Measurements from ENCODE around the gene PTPN1. TPM values are rescaled to one million over a fixed set of nuclear protein-coding genes. Genes with fewer than 3 reads are reported as not detected.

Gene PTPN1
- total and polyA plus RNA-seq, 2 of the 13 experiments (the other 11 are each of a cell fraction or from before 2014, with no cell fraction given): 17.7 to 37.2 TPM

GRCh38 chr20:50508171-50508755 lies 1.9 kb upstream of the PTPN1 start (continued):
- peak; percentile 22; the same call in 1 of the 2 replicates for TF ChIP-seq ZNF281 (CRISPR knock-in tag; IDR thresholded peaks at IDR 0.05; ENCODE audit: borderline replicate concordance)
- TF ChIP-seq KDM2A (CRISPR knock-in tag; IDR thresholded peaks at IDR 0.05; ENCODE audit: borderline replicate concordance, low read depth): no peak
- TF ChIP-seq SMYD3 (CRISPR knock-in tag; IDR thresholded peaks at IDR 0.05): no peak
- TF ChIP-seq NFE2 (CRISPR knock-in tag; IDR thresholded peaks at IDR 0.05): no peak
- 0 out of 2 replicates have a peak, but pooled peaks have one; percentile 15 for TF ChIP-seq HNF1B (CRISPR knock-in tag; IDR thresholded peaks at IDR 0.05)
- no peak for TF ChIP-seq SMAD3 (CRISPR knock-in tag; IDR thresholded peaks at IDR 0.05)
- no peak for TF ChIP-seq BRF2 (CRISPR knock-in tag; IDR thresholded peaks at IDR 0.05)
- TF ChIP-seq FOXK1 (CRISPR knock-in tag; IDR thresholded peaks at IDR 0.05; ENCODE audit: borderline replicate concordance, low read depth): no peak
- 0 out of 2 replicates have a peak, but pooled peaks have one; percentile 14 for TF ChIP-seq RXRA (CRISPR knock-in tag; IDR thresholded peaks at IDR 0.05)
- TF ChIP-seq ZNF629 (CRISPR knock-in tag; conservative IDR thresholded peaks at IDR 0.05): peak; percentile 70
- TF ChIP-seq FOXA1 (IDR thresholded peaks at IDR 0.05): no peak
- peak; percentile 19; the same call in 1 of the 2 replicates for TF ChIP-seq FOXA1 (CRISPR knock-in tag; IDR thresholded peaks at IDR 0.05)
- TF ChIP-seq PHF8 (CRISPR knock-in tag; IDR thresholded peaks at IDR 0.05): no peak
- TF ChIP-seq TFAP4 (IDR thresholded peaks at IDR 0.05; ENCODE audit: borderline replicate concordance, low read depth): peak; percentile 65; the same call in 1 of the 2 replicates
- peak; percentile 32; the same call in 1 of the 2 replicates for TF ChIP-seq PHF21A (CRISPR knock-in tag; IDR thresholded peaks at IDR 0.05)
- no peak for TF ChIP-seq SOX13 (IDR thresholded peaks at IDR 0.05)
- 0 out of 4 replicates have a peak, but pooled peaks of 1 of the 2 experiments have one; percentile 18 for TF ChIP-seq SOX13 (CRISPR knock-in tag; conservative IDR thresholded peaks at IDR 0.05 in 1 of 2, IDR thresholded peaks at IDR 0.05 in 1 of 2)
- peak; percentile 50; the same call in 1 of the 2 replicates for TF ChIP-seq BCL6 (CRISPR knock-in tag; IDR thresholded peaks at IDR 0.05)
